Measurements from ENCODE around the gene IRS2.

IRS2 gene

GRCh38 chr13:109719962-109720646 lies 66.3 kb downstream of the IRS2 start:
- H3K4me3 ChIP-seq (ENCODE audit: low read length) = no peak overlapping the region
- H3K27me3 ChIP-seq (ENCODE audit: control insufficient read depth, insufficient read depth, low read length) = no peaks in the 10 kb centered on the region
- H3K4me1 ChIP-seq (ENCODE audit: control insufficient read depth, insufficient read depth, low read length) = peaks cover 4% of the 10 kb centered on the region
- no peaks in the 10 kb centered on the region for H3K9me3 ChIP-seq (ENCODE audit: control insufficient read depth, low read length)
- H3K9ac ChIP-seq (ENCODE audit: low read length) = no peak overlapping the region
- no peaks in the 10 kb centered on the region for H3K36me3 ChIP-seq (ENCODE audit: control insufficient read depth, insufficient read depth, low read length)

- Histone ChIP-seq H3K36me3 (ENCODE audit: control insufficient read depth, insufficient read depth, low read length) (no peaks in the 10 kb centered on the region), H3K9ac (ENCODE audit: low read length) (no peak overlapping the region), H3K4me3 (ENCODE audit: low read length) (no peak overlapping the region), H3K9me3 (ENCODE audit: control insufficient read depth, low read length) (no peaks in the 10 kb centered on the region), H3K27me3 (ENCODE audit: control insufficient read depth, insufficient read depth, low read length) (no peaks in the 10 kb centered on the region), H3K4me1 (ENCODE audit: control insufficient read depth, insufficient read depth, low read length) (peaks cover 4% of the 10 kb centered on the region)
Observed at GRCh38 chr13:109718726-109719125, 67.7 kb downstream of the IRS2 start.

GRCh38 chr13:109717686-109718085 lies 68.7 kb downstream of the IRS2 start:
- H3K4me1 ChIP-seq (ENCODE audit: control insufficient read depth, insufficient read depth, low read length) = peaks cover 4% of the 10 kb centered on the region
- H3K36me3 ChIP-seq (ENCODE audit: control insufficient read depth, insufficient read depth, low read length) = no peaks in the 10 kb centered on the region
- no peaks in the 10 kb centered on the region for H3K27me3 ChIP-seq (ENCODE audit: control insufficient read depth, insufficient read depth, low read length)
- no peak overlapping the region for H3K9ac ChIP-seq (ENCODE audit: low read length)
- H3K9me3 ChIP-seq (ENCODE audit: control insufficient read depth, low read length) = no peaks in the 10 kb centered on the region
- no peak overlapping the region for H3K4me3 ChIP-seq (ENCODE audit: low read length)

GRCh38 chr13:109715902-109716301 lies 70.5 kb downstream of the IRS2 start:
- no peak overlapping the region for H3K9ac ChIP-seq (ENCODE audit: low read length)
- no peaks in the 10 kb centered on the region for H3K27me3 ChIP-seq (ENCODE audit: control insufficient read depth, insufficient read depth, low read length)
- no peak overlapping the region for H3K4me3 ChIP-seq (ENCODE audit: low read length)
- peaks cover 7% of the 10 kb centered on the region for H3K4me1 ChIP-seq (ENCODE audit: control insufficient read depth, insufficient read depth, low read length)
- H3K9me3 ChIP-seq (ENCODE audit: control insufficient read depth, low read length) = no peaks in the 10 kb centered on the region
- no peaks in the 10 kb centered on the region for H3K36me3 ChIP-seq (ENCODE audit: control insufficient read depth, insufficient read depth, low read length)

- peaks cover 5% of the 10 kb centered on the region for H3K4me1 ChIP-seq (ENCODE audit: control insufficient read depth, insufficient read depth, low read length)
- no peaks in the 10 kb centered on the region for H3K27me3 ChIP-seq (ENCODE audit: control insufficient read depth, insufficient read depth, low read length)
- H3K9ac ChIP-seq (ENCODE audit: low read length) = no peak overlapping the region
- no peak overlapping the region for H3K4me3 ChIP-seq (ENCODE audit: low read length)
- H3K9me3 ChIP-seq (ENCODE audit: control insufficient read depth, low read length) = no peaks in the 10 kb centered on the region
- no peaks in the 10 kb centered on the region for H3K36me3 ChIP-seq (ENCODE audit: control insufficient read depth, insufficient read depth, low read length)
Observed at GRCh38 chr13:109713681-109714080, 72.7 kb downstream of the IRS2 start.

GRCh38 chr13:109712124-109712722 lies 74.2 kb downstream of the IRS2 start:
- H3K4me3 ChIP-seq (ENCODE audit: low read length) = no peak overlapping the region
- no peaks in the 10 kb centered on the region for H3K27me3 ChIP-seq (ENCODE audit: control insufficient read depth, insufficient read depth, low read length)
- no peak overlapping the region for H3K9ac ChIP-seq (ENCODE audit: low read length)
- no peaks in the 10 kb centered on the region for H3K36me3 ChIP-seq (ENCODE audit: control insufficient read depth, insufficient read depth, low read length)
- H3K9me3 ChIP-seq (ENCODE audit: control insufficient read depth, low read length) = no peaks in the 10 kb centered on the region
- H3K4me1 ChIP-seq (ENCODE audit: control insufficient read depth, insufficient read depth, low read length) = peaks cover 5% of the 10 kb centered on the region

GRCh38 chr13:109707742-109708617 lies 78.4 kb downstream of the IRS2 start:
- Histone ChIP-seq H3K27me3 (ENCODE audit: control insufficient read depth, insufficient read depth, low read length) (no peaks in the 10 kb centered on the region), H3K9ac (ENCODE audit: low read length) (no peak overlapping the region)

GRCh38 chr13:109707044-109707741 lies 79.2 kb downstream of the IRS2 start:
- Histone ChIP-seq H3K27me3 (ENCODE audit: control insufficient read depth, insufficient read depth, low read length) (no peaks in the 10 kb centered on the region), H3K36me3 (ENCODE audit: control insufficient read depth, insufficient read depth, low read length) (no peaks in the 10 kb centered on the region), H3K4me3 (ENCODE audit: low read length) (no peak overlapping the region), H3K9ac (ENCODE audit: low read length) (no peak overlapping the region), H3K4me1 (ENCODE audit: control insufficient read depth, insufficient read depth, low read length) (peaks cover 2% of the 10 kb centered on the region), H3K9me3 (ENCODE audit: control insufficient read depth, low read length) (no peaks in the 10 kb centered on the region)

More at GRCh38 chr13:109707742-109708617, 78.4 kb downstream of the IRS2 start:
- H3K4me1 ChIP-seq (ENCODE audit: control insufficient read depth, insufficient read depth, low read length) = peaks cover 5% of the 10 kb centered on the region
- H3K36me3 ChIP-seq (ENCODE audit: control insufficient read depth, insufficient read depth, low read length) = no peaks in the 10 kb centered on the region
- H3K4me3 ChIP-seq (ENCODE audit: low read length) = no peak overlapping the region
- no peaks in the 10 kb centered on the region for H3K9me3 ChIP-seq (ENCODE audit: control insufficient read depth, low read length)

- no peak overlapping the region for H3K9ac ChIP-seq (ENCODE audit: low read length)
- H3K36me3 ChIP-seq (ENCODE audit: control insufficient read depth, insufficient read depth, low read length) = no peaks in the 10 kb centered on the region
- H3K9me3 ChIP-seq (ENCODE audit: control insufficient read depth, low read length) = no peaks in the 10 kb centered on the region
- H3K4me1 ChIP-seq (ENCODE audit: control insufficient read depth, insufficient read depth, low read length) = no peaks in the 10 kb centered on the region
- no peak overlapping the region for H3K4me3 ChIP-seq (ENCODE audit: low read length)
- no peaks in the 10 kb centered on the region for H3K27me3 ChIP-seq (ENCODE audit: control insufficient read depth, insufficient read depth, low read length)
Observed at GRCh38 chr13:109706015-109706715, 80.2 kb downstream of the IRS2 start.

- no peaks in the 10 kb centered on the region for H3K4me1 ChIP-seq (ENCODE audit: control insufficient read depth, insufficient read depth, low read length)
- no peaks in the 10 kb centered on the region for H3K27me3 ChIP-seq (ENCODE audit: control insufficient read depth, insufficient read depth, low read length)
- no peaks in the 10 kb centered on the region for H3K36me3 ChIP-seq (ENCODE audit: control insufficient read depth, insufficient read depth, low read length)
- H3K9me3 ChIP-seq (ENCODE audit: control insufficient read depth, low read length) = no peaks in the 10 kb centered on the region
- no peak overlapping the region for H3K4me3 ChIP-seq (ENCODE audit: low read length)
- no peak overlapping the region for H3K9ac ChIP-seq (ENCODE audit: low read length)
Observed at GRCh38 chr13:109704771-109705635, 81.4 kb downstream of the IRS2 start.

- no peaks in the 10 kb centered on the region for H3K36me3 ChIP-seq (ENCODE audit: control insufficient read depth, insufficient read depth, low read length)
- no peaks in the 10 kb centered on the region for H3K9me3 ChIP-seq (ENCODE audit: control insufficient read depth, low read length)
- no peaks in the 10 kb centered on the region for H3K27me3 ChIP-seq (ENCODE audit: control insufficient read depth, insufficient read depth, low read length)
- H3K9ac ChIP-seq (ENCODE audit: low read length) = no peak overlapping the region
- H3K4me1 ChIP-seq (ENCODE audit: control insufficient read depth, insufficient read depth, low read length) = peaks cover 4% of the 10 kb centered on the region
- H3K4me3 ChIP-seq (ENCODE audit: low read length) = no peak overlapping the region
Observed at GRCh38 chr13:109703250-109703649, 83.1 kb downstream of the IRS2 start.

Measured in mucosa of stomach (tissue), 1 donor.